Measurements from ENCODE around the gene SNRPA.

- TF ChIP-seq POLR2A (IDR thresholded peaks at IDR 0.05): no peak
- no peak for TF ChIP-seq CTCF (IDR thresholded peaks at IDR 0.05 in 4 of 5, conservative IDR thresholded peaks at IDR 0.05 in 1 of 5)
These were observed 14.3 kb upstream of the SNRPA start for GRCh38 chr19:40736661-40737060.

Measured in gastrocnemius medialis (tissue), 4 donors.